Esophagus muscularis mucosa (tissue), 3 donors: ENCODE results near the gene MFSD6.

Experiments used
- CTCF ChIP-seq, 3 experiments: fragments of 200-600 bp in 2 of 3; fragments of 450-650 bp in 1 of 3; sonication (generic) in 2 of 3; IDR thresholded peaks; one replicate each; pipeline ENCODE4 v1.5.1; 2017 to 2019; ENCODE audit warnings: antibody characterized with exemption in 3 of 3, mild to moderate bottlenecking in 2 of 3, moderate library complexity in 1 of 3
- POLR2AphosphoS5 ChIP-seq, 2 donors: sonication (generic); formaldehyde crosslinking; IDR thresholded peaks; one replicate each; pipeline ENCODE4 v1.6.1; 2017; ENCODE audit warnings: antibody characterized with exemption in 2 of 2

DNA sequence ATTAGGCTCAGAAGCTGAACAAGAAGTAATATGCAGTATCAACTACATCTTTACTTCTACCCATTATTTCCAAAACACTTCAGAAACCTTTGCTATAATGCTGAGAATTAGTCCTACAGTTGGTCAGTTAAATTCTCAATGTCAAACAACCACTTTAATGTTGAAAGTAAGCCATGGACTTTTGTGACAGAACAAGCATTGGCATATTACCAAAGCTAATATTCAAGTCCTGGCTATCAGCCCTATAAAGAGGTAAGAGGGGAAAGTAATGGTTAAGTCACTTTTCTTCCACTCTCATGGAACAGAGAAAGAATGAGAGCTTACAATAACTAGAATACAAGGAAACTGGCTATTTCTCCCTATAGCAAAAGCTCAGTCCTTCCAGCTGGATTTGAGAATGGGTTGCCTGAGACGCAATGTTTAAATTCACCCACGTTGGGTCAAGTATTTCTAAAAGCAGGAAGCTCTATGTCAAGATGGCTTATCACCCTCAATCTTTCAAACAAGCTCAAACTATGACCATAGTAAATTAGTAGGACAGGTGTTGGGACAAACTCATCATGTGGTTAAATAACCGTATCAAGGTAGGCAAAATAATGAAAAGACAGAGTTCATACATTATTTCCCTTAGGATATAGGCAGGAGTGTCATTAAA is 31.4 kb upstream of the MFSD6 start:
- no peak for TF ChIP-seq CTCF (IDR thresholded peaks at IDR 0.05)
- TF ChIP-seq POLR2AphosphoS5 (IDR thresholded peaks at IDR 0.05) = no peak
